Breast epithelium (tissue), 3 donors: ENCODE data around the gene CLNK.

ENCODE experiments used
- CTCF ChIP-seq, 3 donors: fragments of 450-650 bp; IDR thresholded peaks; one replicate each; pipeline ENCODE4 v1.5.1; 2016 to 2017; ENCODE audit warnings: antibody characterized with exemption in 3 of 3, mild to moderate bottlenecking in 3 of 3, moderate library complexity in 3 of 3
- POLR2A ChIP-seq: fragments of 450-650 bp; IDR thresholded peaks from one replicate; pipeline ENCODE4 v1.6.1; 2016; ENCODE audit warnings: antibody characterized with exemption, mild to moderate bottlenecking, moderate library complexity

GRCh38 chr4:10608501-10609219, 75.9 kb downstream of the CLNK start:
- TF ChIP-seq POLR2A (no peak), CTCF (IDR thresholded peaks at IDR 0.05) (no peak)
